ENCODE measurements around the gene ERF.

The ERF gene

DNA sequence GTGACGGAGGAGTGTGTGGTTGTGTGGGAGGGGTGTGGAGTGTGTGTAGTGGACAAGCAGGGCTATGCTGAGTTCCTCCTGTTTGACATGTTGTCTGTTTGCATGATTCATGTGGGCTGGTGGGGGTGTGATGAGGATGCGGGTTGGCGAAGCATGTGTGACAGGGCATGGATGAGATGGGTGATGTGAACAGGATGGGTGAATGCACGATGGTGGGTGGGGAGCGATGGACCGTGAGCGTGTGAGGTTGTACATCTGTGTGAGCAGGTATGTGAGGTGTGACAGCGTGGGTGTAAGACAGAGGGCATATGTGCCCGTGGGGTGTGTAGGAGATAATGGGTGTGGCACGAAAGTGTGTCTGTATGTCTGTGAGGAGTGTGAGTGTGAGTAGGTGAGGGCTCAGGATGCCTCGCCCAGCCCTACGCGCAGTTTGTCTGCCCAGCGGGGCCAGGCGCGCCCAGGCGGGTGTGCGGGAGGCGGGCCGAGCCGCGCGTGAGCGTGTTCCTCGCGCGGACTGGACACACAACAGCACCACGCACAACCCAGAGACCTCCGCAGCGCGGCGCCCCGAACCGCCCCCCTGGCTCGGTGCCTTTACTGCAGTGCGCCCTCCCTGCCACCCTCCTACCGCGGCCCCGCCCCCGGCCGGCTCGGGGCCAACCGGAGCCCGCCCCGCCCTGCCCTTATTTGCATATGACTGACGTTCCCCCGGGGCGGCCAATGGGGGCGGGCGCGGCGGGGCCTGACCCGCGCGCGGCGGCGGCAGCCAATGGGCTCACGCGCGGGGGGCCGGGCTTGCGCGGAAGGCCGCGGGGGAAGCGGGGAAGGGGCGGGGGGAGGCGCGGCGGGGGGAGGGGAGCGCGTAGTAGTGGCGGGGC, 28.5 kb upstream of the ERF start:
- Histone ChIP-seq H3K9me3 (ENCODE audit: control insufficient read depth, insufficient read depth, low read length) (no peaks in the 10 kb centered on the region), H3K36me3 (ENCODE audit: insufficient read depth, low read length) (0 out of 2 replicates have a peak, but pooled peaks cover 4% of the 10 kb centered on the region), H3K9ac (ENCODE audit: low read depth, low read length) (peak overlapping the region; percentile 53), H3K4me1 (ENCODE audit: insufficient read depth, low read length) (peaks cover 31% of the 10 kb centered on the region)

DNA sequence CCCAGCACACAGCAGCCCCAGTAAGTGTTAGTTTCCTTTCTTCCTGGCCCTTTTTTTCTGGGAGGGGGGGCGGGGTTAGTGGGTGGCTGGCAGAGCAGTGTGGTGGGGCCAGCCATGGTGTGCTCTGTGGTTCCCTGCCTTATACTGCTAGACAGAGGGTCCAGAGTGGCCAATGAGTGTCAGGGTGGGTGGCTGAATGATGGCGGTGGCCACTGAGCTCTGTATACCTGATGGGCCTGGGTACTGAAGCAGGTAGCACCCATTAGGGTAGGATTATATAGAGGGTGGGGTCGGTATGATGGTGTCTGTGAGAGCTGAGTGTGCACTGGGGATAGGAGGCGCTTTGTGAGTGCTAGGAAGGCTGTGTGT, 27.9 kb upstream of the ERF start:
- Histone ChIP-seq H3K4me1 (ENCODE audit: insufficient read depth, low read length) (peaks cover 36% of the 10 kb centered on the region), H3K9ac (ENCODE audit: low read depth, low read length) (peak overlapping the region; percentile 53; the same call in 1 of the 2 replicates), H3K9me3 (ENCODE audit: control insufficient read depth, insufficient read depth, low read length) (no peaks in the 10 kb centered on the region)

DNA sequence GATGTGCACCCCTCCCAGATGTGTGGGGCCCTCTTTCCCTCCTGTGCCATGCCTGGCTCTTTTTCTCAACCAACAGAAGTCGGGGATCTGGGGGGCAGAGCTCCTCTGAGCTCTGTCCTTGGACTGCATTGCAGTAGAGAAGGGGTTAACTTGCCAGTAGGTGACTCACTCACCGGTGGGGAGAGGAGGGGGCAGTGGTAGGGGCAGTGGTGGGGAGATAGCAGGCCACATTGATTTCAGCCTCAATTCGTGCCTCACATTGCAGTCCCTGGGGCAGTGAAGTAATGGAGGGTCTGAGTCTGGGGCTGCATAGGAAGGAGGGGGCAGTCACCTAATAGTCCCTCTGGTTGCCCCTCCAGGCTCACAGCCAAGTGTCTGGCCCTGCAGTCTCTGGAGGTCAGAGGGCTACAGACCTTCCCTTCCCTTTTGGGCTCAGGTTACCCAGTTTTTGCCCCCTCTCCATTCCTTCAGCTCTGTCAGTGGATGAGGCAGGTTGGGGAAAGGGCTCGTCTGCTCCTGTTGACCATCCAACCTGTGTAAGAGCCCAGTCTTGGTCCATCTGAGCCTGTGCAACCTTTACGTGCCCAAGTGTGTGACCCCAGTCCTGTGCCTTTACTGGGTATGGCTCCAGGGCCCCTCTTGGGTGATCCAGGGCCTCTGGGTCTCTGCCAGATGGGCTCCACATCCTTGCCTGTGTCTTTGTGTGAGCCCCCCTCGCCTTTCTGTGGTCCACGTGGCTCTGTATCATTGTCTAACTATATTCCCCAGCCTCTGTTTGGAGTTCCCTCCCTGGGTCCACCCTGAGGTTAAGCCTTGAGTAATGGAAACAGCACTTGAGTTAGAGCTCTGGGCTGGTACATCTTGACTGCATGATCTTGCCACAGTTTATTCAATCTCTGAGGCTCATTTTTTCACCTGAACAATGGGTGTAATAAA, 27.2 kb upstream of the ERF start:
- Histone ChIP-seq H3K9ac (ENCODE audit: low read depth, low read length) (peak overlapping the region; percentile 86; the same call in 1 of the 2 replicates), H3K36me3 (ENCODE audit: insufficient read depth, low read length) (no peaks in the 10 kb centered on the region; the same call in 1 of the 2 replicates), H3K9me3 (ENCODE audit: control insufficient read depth, insufficient read depth, low read length) (no peaks in the 10 kb centered on the region), H3K4me1 (ENCODE audit: insufficient read depth, low read length) (peaks cover 38% of the 10 kb centered on the region)

More for the DNA sequence above, 27.9 kb upstream of the ERF start:
- 0 out of 2 replicates have a peak, but pooled peaks cover 4% of the 10 kb centered on the region for H3K36me3 ChIP-seq (ENCODE audit: insufficient read depth, low read length)

DNA sequence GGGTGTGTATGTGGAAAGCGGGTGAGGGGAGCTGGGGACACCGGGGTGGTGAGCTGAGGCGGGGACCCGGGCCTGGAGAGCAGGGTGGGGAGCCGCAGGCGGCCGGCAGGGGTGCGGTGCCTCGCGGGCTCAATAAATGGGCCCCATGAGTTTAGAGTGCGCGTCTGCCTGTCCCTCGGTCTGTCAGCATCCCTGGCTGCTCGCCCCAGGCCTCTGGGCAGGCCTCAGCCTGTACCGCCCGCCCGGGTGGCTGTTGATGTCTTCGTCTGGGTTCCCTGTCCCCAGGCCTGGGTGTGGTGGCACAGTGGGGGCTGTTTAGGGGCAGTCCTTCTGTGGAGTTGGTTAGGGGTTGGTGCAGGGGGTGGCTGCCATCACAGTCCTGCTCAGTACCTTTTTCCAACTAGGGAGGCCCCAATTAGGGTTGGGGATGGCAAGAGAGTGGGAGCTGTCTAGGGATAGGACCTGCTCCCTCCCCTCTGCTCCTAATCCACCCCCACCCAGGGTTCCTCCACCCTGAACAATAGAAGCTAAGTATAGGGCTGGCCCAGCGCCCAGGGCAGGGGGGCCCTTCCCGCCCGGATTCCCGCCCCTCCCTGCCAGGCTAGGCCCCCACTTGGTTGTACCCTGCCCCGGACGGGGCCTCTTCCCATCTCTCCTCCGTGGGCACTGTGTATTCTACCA, 26.4 kb upstream of the ERF start:
- peak overlapping the region; percentile 86; the same call in 1 of the 2 replicates for H3K9ac ChIP-seq (ENCODE audit: low read depth, low read length)
- peaks cover 38% of the 10 kb centered on the region for H3K4me1 ChIP-seq (ENCODE audit: insufficient read depth, low read length)

DNA sequence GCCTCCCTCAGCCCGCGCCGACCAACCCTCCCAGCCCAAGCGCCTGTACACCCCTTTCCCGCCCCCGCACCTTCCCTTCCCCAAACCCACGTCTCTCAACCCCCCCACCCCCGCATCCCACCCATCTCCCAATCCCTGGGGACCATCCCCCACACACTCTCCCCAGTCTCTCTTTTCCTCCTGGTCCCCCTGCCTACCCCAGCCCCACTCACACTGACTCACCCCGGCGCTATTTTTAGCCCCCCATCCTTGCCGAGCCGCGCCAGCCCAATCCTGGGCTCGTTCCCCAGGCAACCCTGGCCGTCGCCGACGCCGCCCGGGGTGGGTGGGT, 25.9 kb upstream of the ERF start:
- Histone ChIP-seq H3K36me3 (ENCODE audit: insufficient read depth, low read length) (no peaks in the 10 kb centered on the region; the same call in 1 of the 2 replicates), H3K9me3 (ENCODE audit: control insufficient read depth, insufficient read depth, low read length) (no peaks in the 10 kb centered on the region), H3K9ac (ENCODE audit: low read depth, low read length) (peak overlapping the region; percentile 86; the same call in 1 of the 2 replicates), H3K4me1 (ENCODE audit: insufficient read depth, low read length) (peaks cover 35% of the 10 kb centered on the region)

More for the DNA sequence above, 26.4 kb upstream of the ERF start:
- Histone ChIP-seq H3K36me3 (ENCODE audit: insufficient read depth, low read length) (no peaks in the 10 kb centered on the region; the same call in 1 of the 2 replicates), H3K9me3 (ENCODE audit: control insufficient read depth, insufficient read depth, low read length) (no peaks in the 10 kb centered on the region)

DNA sequence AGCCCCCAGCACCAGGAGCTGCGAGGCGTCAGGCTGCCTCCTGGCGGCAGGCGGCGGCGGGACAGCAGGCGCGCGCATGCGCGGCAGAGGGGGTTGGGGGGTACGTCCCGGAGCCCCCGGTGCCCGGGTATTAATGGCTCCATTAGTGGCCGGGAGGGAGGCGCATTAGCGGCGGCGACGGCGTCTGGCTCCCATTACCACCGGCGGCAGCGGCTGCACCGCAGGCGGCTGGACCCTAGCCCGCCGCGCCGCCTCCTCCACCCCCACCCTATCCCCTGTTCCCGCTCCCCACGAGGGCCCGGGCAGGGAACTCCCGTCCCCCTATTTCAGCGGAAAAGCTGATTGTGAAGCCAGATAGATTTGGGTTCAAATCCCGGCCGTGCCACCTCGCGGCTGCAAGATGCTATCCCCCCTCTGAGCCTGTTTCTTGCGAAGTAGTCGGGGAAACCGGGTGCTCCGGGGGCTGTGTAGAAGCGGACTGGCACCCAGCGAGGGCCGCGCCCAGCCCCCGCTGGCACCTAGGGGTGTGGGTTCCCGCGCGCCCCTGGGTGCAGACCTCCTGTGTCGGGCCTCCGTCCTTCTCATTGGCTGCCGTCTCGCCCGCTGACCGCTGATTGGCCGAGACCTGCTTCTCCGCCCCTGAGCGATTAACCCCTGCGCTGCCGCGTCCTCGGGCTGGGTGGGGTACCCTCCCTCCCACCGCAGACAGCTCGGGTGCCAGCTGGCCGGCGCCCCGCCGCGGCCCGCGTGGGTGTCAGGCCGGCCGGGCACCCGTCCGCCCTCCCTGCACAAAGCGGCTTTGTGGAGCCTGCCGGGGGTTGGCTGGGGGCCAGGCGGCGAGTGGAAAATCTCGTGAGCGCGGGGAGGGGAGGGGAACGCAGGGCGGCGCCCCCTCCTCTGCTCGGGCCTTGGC, 25.2 kb upstream of the ERF start:
- H3K4me1 ChIP-seq (ENCODE audit: insufficient read depth, low read length), result peaks cover 29% of the 10 kb centered on the region
- no peaks in the 10 kb centered on the region; the same call in 1 of the 2 replicates for H3K36me3 ChIP-seq (ENCODE audit: insufficient read depth, low read length)

DNA sequence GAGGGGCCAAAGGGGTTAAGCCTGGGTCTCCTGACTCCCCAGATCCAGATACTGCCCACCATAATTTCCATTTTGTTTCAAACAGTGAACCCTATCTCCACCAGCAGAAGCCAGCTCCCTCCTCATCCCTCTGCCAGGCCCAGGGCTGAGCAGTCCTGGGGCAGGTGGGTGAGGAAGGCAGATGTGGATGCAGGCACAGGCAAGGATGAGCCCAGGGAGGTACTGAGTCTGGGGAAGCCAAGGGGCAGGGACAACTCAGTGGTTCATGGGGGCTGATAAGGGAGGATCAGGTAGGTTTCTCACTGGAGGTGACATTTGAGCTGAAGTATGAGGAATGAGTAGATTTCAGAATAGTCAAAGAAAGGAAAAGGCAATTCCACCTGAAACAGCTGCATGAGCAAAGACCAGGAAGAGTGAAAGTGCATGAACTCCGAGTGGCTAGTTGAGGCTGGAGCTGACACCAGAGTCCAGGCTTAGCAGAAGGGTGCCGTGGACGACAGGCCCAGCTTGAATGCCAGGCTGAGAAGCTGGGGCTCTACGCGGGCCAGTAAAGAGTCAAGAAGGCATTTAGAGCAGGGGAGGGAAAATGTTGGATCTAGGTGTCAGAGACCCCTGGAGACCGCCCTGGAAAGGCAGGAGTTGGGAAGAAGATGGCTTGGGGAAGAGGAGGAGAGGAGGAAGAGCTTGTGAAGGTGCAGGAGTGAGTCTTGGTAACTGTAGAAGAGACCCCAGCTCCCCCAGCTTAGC, 24.4 kb upstream of the ERF start:
- peaks cover 25% of the 10 kb centered on the region for H3K4me1 ChIP-seq (ENCODE audit: insufficient read depth, low read length)
- H3K9ac ChIP-seq (ENCODE audit: low read depth, low read length), result peak overlapping the region; percentile 86
- no peaks in the 10 kb centered on the region; the same call in 1 of the 2 replicates for H3K36me3 ChIP-seq (ENCODE audit: insufficient read depth, low read length)
- H3K9me3 ChIP-seq (ENCODE audit: control insufficient read depth, insufficient read depth, low read length), result no peaks in the 10 kb centered on the region

More for the DNA sequence above, 25.2 kb upstream of the ERF start:
- no peaks in the 10 kb centered on the region for H3K9me3 ChIP-seq (ENCODE audit: control insufficient read depth, insufficient read depth, low read length)
- peak overlapping the region; percentile 86 for H3K9ac ChIP-seq (ENCODE audit: low read depth, low read length)

DNA sequence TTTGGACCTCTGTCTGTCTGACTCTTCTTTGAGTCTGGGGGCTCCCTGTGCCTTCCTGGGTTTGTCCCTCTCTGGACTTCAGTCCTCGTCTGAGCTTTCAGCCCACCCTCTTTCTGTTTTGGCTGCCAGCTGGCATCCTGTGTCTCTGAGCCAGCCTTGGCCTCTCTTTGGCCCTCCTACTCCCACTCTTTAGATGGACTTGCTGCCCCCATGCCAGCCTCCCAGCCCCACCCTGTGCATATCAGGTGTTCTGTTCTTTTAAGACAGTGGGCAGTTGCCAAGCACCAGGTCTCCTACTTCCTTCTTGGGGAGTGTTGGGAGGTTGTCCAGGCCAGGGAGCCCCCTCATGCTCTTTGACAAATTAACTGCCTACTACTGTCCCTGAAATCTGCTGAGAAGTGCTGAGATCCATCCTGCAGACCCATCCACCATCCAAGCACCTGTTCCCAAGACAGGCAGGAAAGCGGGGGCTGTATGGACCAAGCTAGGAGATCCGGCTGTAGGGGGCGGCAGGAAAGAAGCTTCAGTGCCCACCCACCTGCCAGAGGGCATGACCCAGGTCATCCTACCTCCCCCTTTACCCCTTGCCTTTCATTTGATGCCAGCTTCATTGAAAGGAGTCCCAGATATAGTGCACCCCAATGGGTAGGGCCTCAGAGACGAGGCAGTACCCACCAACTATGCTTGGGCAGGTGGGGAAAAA, 23.7 kb upstream of the ERF start:
- Histone ChIP-seq H3K4me1 (ENCODE audit: insufficient read depth, low read length) (peaks cover 25% of the 10 kb centered on the region), H3K9ac (ENCODE audit: low read depth, low read length) (no peak overlapping the region), H3K9me3 (ENCODE audit: control insufficient read depth, insufficient read depth, low read length) (no peaks in the 10 kb centered on the region), H3K36me3 (ENCODE audit: insufficient read depth, low read length) (no peaks in the 10 kb centered on the region; the same call in 1 of the 2 replicates)

DNA sequence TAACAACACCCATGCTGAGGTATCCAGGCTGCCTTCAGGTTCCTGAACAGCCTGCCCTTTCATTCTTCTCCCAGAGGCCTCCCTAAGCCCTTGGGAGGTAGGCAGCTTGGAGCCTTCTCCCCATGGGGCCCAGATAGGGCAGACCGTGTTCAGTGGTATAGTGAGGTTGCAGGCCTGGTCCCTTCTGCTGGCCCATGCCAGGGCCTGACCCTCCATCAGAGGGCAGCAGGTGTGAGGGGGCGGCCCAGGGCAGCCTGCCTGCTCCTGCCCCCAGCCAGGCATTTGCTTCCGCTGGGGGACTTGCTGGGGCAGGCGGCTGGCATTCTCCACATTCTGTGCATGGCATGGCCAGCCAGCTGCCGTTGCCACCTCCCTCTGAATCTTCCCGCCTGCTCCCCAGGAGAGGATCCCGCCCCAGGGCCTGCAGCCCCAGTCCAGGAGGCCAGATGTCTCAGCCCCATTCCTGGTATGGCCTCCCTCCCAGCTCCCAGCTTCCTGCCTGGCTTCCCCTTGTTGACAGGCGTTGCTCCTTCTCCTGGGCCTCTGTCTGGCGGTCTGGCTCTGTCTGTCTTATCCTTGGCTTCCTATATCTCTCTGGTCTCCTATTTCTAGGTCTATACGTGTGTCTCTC, 23.0 kb upstream of the ERF start:
- Histone ChIP-seq H3K9me3 (ENCODE audit: control insufficient read depth, insufficient read depth, low read length) (no peaks in the 10 kb centered on the region), H3K9ac (ENCODE audit: low read depth, low read length) (no peak overlapping the region), H3K4me1 (ENCODE audit: insufficient read depth, low read length) (peaks cover 21% of the 10 kb centered on the region), H3K36me3 (ENCODE audit: insufficient read depth, low read length) (no peaks in the 10 kb centered on the region; the same call in 1 of the 2 replicates)

DNA sequence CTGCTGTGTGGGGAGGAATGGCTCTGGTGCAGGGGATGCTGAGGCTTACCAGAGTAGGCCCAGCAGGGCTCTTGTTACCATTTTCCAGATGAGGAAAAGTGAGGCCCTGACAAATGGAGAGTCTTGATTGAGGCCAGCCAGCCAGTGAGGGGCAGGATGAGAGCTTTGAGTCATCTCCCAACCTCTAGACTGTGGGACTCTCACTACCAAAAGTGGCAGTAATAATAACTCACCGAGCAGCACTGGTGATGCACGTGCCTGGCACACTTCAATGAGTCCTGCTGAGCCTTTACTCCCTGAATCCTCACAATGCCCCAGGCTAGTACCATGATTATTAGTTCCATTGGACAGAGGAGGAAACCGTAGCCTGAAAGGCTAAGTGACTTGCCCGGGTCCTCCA, 21.9 kb upstream of the ERF start:
- H3K36me3 ChIP-seq (ENCODE audit: insufficient read depth, low read length), result no peaks in the 10 kb centered on the region; the same call in 1 of the 2 replicates
- H3K4me1 ChIP-seq (ENCODE audit: insufficient read depth, low read length), result peaks cover 13% of the 10 kb centered on the region; the same call in 1 of the 2 replicates
- no peaks in the 10 kb centered on the region for H3K9me3 ChIP-seq (ENCODE audit: control insufficient read depth, insufficient read depth, low read length)
- no peak overlapping the region for H3K9ac ChIP-seq (ENCODE audit: low read depth, low read length)

DNA sequence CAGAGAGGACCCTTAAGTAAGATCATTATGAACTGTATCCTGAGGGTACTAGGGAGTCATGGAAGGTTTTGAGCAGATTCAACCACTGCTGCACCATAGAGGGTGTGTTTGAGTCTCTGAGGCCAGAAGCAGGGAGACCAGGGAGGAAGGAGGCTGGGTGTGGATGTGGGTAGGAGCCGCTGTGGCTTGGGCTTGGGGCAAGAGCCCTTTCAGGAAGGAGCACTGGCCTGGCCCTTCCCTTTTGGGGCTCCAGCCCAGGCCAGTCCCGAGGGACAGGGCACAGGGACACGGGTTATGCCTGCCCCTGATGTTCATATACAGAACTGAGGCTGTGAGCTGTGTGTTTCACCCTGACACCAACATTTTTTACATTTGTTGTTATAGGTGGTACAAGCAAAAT, 21.4 kb upstream of the ERF start:
- H3K9me3 ChIP-seq (ENCODE audit: control insufficient read depth, insufficient read depth, low read length), result no peaks in the 10 kb centered on the region
- peaks cover 15% of the 10 kb centered on the region; the same call in 1 of the 2 replicates for H3K4me1 ChIP-seq (ENCODE audit: insufficient read depth, low read length)
- H3K36me3 ChIP-seq (ENCODE audit: insufficient read depth, low read length), result no peaks in the 10 kb centered on the region; the same call in 1 of the 2 replicates
- no peak overlapping the region for H3K9ac ChIP-seq (ENCODE audit: low read depth, low read length)

DNA sequence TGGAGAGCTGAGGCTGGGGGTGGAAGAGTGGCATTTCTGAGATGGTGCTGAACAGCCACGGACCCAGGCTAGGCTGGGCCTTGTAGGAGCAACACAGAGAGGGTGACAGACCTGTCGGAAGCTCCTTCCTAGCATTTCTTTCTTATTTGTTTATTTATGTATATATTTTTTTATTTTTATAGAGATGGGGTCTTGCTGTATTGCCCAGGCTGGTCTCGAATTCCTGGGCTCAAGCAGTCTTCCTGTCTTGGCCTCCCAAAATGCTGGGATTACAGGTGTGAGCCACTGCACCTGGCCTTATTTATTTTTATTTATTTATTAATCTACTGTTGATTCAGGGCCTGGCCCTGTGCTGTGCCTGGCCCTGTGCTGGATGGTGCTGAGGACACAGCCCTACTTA, 20.6 kb upstream of the ERF start:
- Histone ChIP-seq H3K9ac (ENCODE audit: low read depth, low read length) (no peak overlapping the region), H3K36me3 (ENCODE audit: insufficient read depth, low read length) (no peaks in the 10 kb centered on the region; the same call in 1 of the 2 replicates), H3K4me1 (ENCODE audit: insufficient read depth, low read length) (peaks cover 21% of the 10 kb centered on the region; the same call in 1 of the 2 replicates)

More for the DNA sequence above, 20.6 kb upstream of the ERF start:
- H3K9me3 ChIP-seq (ENCODE audit: control insufficient read depth, insufficient read depth, low read length), result no peaks in the 10 kb centered on the region

Measured in ES-I3 (cell line).